GM23248 (cell line): ENCODE data around the gene PTTG2. TPM values are rescaled to one million over a fixed set of nuclear protein-coding genes. Genes with fewer than 3 reads are reported as not detected.

ENCODE experiments used
- DNase-seq: peaks from one replicate; pipeline ENCODE4 v3.0.0-alpha.2; 2015
- H2AFZ ChIP-seq: fragments of 200-600 bp; sonication (generic); 2 replicates; pipeline ENCODE4 v1.6.1; 2016; ENCODE audit warnings: antibody characterized with exemption
- H3F3A ChIP-seq: fragments of 200-600 bp; sonication (generic); 2 replicates; pipeline ENCODE4 v1.6.1; 2016; ENCODE audit warnings: mild to moderate bottlenecking, antibody characterized with exemption, mixed run types; ENCODE audit not compliant: insufficient read depth
- H3K27ac ChIP-seq: fragments of 200-600 bp; sonication (generic); 2 replicates; pipeline ENCODE4 v1.5.1; 2016; ENCODE audit warnings: mild to moderate bottlenecking
- H3K27me3 ChIP-seq: fragments of 200-600 bp; sonication (generic); replicated peaks from 2 replicates; pipeline ENCODE4 v1.6.1; 2016; ENCODE audit warnings: mild to moderate bottlenecking; ENCODE audit not compliant: insufficient read depth
- H3K36me3 ChIP-seq: fragments of 200-600 bp; sonication (generic); 2 replicates; pipeline ENCODE4 v1.6.1; 2016; ENCODE audit warnings: low read depth, mild to moderate bottlenecking
- H3K4me1 ChIP-seq: fragments of 200-600 bp; sonication (generic); 2 replicates; pipeline ENCODE4 v1.6.1; 2016; ENCODE audit warnings: mild to moderate bottlenecking; ENCODE audit not compliant: insufficient read depth
- H3K4me2 ChIP-seq: fragments of 200-600 bp; sonication (generic); one replicate; pipeline ENCODE4 v1.6.1; 2016; ENCODE audit warnings: mild to moderate bottlenecking; ENCODE audit not compliant: unreplicated experiment
- H3K4me3 ChIP-seq: fragments of 200-600 bp; sonication (generic); 2 replicates; pipeline ENCODE4 v1.5.1; 2016; ENCODE audit warnings: mild to moderate bottlenecking
- H3K79me2 ChIP-seq: fragments of 200-600 bp; sonication (generic); 2 replicates; pipeline ENCODE4 v1.6.1; 2016; ENCODE audit warnings: mild to moderate bottlenecking; ENCODE audit not compliant: insufficient read depth
- H3K9ac ChIP-seq: fragments of 200-600 bp; sonication (generic); 2 replicates; pipeline ENCODE4 v1.6.1; 2016; ENCODE audit warnings: mild to moderate bottlenecking
- H3K9me2 ChIP-seq: fragments of 200-600 bp; sonication (generic); 2 replicates; pipeline ENCODE4 v1.6.1; 2016; ENCODE audit warnings: mixed run types, mild to moderate bottlenecking, moderate library complexity; ENCODE audit not compliant: insufficient read depth
- H3K9me3 ChIP-seq: fragments of 200-600 bp; sonication (generic); one replicate; pipeline ENCODE4 v1.6.1; 2017; ENCODE audit warnings: low read depth
- H4K20me1 ChIP-seq: fragments of 200-600 bp; sonication (generic); 2 replicates; pipeline ENCODE4 v1.6.0; 2016; ENCODE audit not compliant: insufficient read depth
- EZH2 ChIP-seq: fragments of 200-600 bp; sonication (generic); IDR thresholded peaks from 2 replicates; pipeline ENCODE4 v1.6.1; 2018; ENCODE audit warnings: antibody characterized with exemption, mild to moderate bottlenecking; ENCODE audit not compliant: insufficient read depth, poor library complexity, severe bottlenecking
- EZH2phosphoT487 ChIP-seq: fragments of 200-600 bp; sonication (generic); IDR thresholded peaks from 2 replicates; pipeline ENCODE4 v1.6.1; 2018; ENCODE audit warnings: antibody characterized with exemption, moderate library complexity, mild to moderate bottlenecking, low read depth; ENCODE audit not compliant: insufficient read depth
- WGBS, 2 experiments: methylation state at CpG; one replicate each; pipeline ENCODE4 v1.1.6; 2015 to 2017; ENCODE audit warnings: low lambda C conversion rate in 2 of 2, low coverage in 1 of 2; ENCODE audit errors: missing lambda C conversion rate in 2 of 2; 5-methylcytosine and 5-hydroxymethylcytosine counted together
- in situ Hi-C: fragments of 300-500 bp; cut with MboI; formaldehyde crosslinking; loops from 2 replicates; pipeline ENCODE4 v1.15.0; 2020
- polyA plus RNA-seq: library from polyadenylated mRNA; unstranded; fragments of >200 nt; fragmentation: Nextera tagmentation; extraction: Ambion mirVana; gene quantifications from 2 replicates; pipeline ENCODE4 v1.2.1, GENCODE V29; 2016
- total RNA-seq: library from RNA; depleted of rRNA; stranded (reverse); fragments of >200 nt; shearing (Covaris generic); gene quantifications from 2 replicates; pipeline ENCODE4 v1.2.3, GENCODE V29; 2014

The PTTG2 gene
- total and polyA plus RNA-seq, 2 experiments from 2014 or later = not detected

DNA sequence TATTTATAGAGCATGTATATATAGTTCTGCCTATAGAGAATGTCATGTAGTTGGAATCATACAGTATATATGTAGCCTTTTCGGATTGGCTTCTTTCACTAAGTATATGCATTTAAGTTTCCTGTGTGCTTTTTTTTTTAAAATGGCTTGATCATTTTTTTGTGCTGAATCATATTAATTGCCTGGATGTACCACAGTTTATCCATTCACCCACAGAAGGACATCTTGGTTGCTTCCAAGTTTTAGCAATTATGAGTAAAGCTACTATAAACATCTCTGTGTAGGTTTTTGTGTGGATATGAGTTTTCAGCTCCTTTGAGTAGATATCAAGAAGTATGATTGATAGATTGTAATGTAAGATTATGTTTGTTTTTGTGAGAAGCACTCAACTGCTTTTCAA, 23.8 kb downstream of the PTTG2 start:
- Histone ChIP-seq H3K79me2 (peaks cover 50% of the 10 kb centered on the region), H3K27ac (no peak overlapping the region), H3K9me2 (no peaks in the 10 kb centered on the region), H3K27me3 (no peaks in the 10 kb centered on the region), H3K4me3 (no peak overlapping the region), H3K9me3 (no peaks in the 10 kb centered on the region), H3F3A (no peaks in the 10 kb centered on the region), H2AFZ (no peak overlapping the region), H3K36me3 (no peaks in the 10 kb centered on the region), H4K20me1 (no peaks in the 10 kb centered on the region), H3K4me2 (no peak overlapping the region), H3K4me1 (peaks cover 5% of the 10 kb centered on the region; the same call in 1 of the 2 replicates), H3K9ac (no peak overlapping the region)
- DNase-seq = no peak
- WGBS, 2 experiments = 68 to 77% methylated on average over 1 of the region's 1 CpG
- TF ChIP-seq EZH2phosphoT487 (no peak), EZH2 (no peak)
- in situ Hi-C loops = no loop called here

DNA sequence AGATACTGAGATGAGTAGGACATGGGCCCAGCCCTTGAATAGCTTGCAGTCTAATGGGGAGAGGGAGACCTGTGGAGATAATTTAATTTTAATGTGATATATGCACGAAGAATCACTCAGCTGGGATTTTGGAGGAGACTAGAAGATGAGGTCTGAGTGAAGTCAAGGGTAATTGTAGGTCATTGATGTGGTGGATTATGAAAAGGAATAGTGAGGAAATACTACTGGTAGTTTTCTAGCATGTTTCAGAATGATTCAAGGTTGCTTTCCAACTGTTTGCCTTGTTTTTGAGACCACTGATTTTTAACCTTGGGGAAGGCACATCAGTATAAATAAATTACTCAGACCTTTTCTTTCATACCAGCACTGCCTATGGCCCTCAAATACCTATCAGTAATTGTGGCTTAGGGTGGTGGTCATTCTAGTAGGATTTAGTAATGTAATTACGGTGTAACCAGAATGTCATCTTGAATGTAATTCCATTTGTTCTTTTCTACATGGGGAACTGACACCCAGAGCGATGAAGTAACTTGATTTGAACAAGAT, 25.6 kb downstream of the PTTG2 start:
- TF ChIP-seq EZH2phosphoT487 (no peak), EZH2 (no peak)
- Histone ChIP-seq H3F3A (no peaks in the 10 kb centered on the region), H3K9me2 (no peaks in the 10 kb centered on the region), H3K4me1 (0 out of 2 replicates have a peak, but pooled peaks cover 5% of the 10 kb centered on the region), H3K79me2 (peaks cover 31% of the 10 kb centered on the region), H3K36me3 (no peaks in the 10 kb centered on the region), H4K20me1 (no peaks in the 10 kb centered on the region), H3K27ac (no peak overlapping the region), H3K4me2 (no peak overlapping the region), H3K27me3 (no peaks in the 10 kb centered on the region), H3K9me3 (no peaks in the 10 kb centered on the region), H2AFZ (no peak overlapping the region), H3K9ac (no peak overlapping the region), H3K4me3 (no peak overlapping the region)
- WGBS, 2 experiments = 94 to 97% methylated on average over 3 of the region's 3 CpGs
- in situ Hi-C loops = no loop called here
- DNase-seq = no peak

DNA sequence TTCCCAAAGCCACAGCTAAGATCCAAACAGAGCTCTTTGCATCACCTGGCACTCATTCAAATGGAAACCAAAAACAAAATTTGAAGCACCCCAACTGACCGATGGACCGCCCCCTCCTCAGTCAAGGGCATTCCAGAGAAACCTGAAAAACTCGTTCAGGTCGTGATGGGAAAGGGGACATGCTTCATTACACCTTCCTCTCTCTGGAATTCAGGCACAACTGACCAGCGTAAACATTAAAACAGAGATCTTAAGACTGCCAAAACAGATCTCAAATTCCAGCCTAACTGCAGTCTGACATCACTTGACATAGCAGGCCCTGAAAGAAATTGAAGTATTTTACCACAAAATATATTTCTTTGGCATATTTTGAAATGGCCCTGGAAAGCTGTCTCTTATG, 28.5 kb downstream of the PTTG2 start:
- WGBS, 2 experiments = 94 to 98% methylated on average over 5 of the region's 5 CpGs
- no peaks in the 10 kb centered on the region for H3K9me3 ChIP-seq
- no peaks in the 10 kb centered on the region for H3K9me2 ChIP-seq
- H3K79me2 ChIP-seq = peaks cover 20% of the 10 kb centered on the region
- TF ChIP-seq EZH2phosphoT487 = no peak
- no peak for TF ChIP-seq EZH2
- H2AFZ ChIP-seq = no peak overlapping the region
- no peaks in the 10 kb centered on the region for H4K20me1 ChIP-seq
- DNase-seq = no peak
- H3K27ac ChIP-seq = no peak overlapping the region
- no peaks in the 10 kb centered on the region for H3F3A ChIP-seq
- no peaks in the 10 kb centered on the region for H3K36me3 ChIP-seq
- no peak overlapping the region for H3K9ac ChIP-seq
- no peak overlapping the region for H3K4me2 ChIP-seq
- H3K4me1 ChIP-seq = no peaks in the 10 kb centered on the region
- no peaks in the 10 kb centered on the region for H3K27me3 ChIP-seq
- H3K4me3 ChIP-seq = no peak overlapping the region
- in situ Hi-C loops = no loop called here

DNA sequence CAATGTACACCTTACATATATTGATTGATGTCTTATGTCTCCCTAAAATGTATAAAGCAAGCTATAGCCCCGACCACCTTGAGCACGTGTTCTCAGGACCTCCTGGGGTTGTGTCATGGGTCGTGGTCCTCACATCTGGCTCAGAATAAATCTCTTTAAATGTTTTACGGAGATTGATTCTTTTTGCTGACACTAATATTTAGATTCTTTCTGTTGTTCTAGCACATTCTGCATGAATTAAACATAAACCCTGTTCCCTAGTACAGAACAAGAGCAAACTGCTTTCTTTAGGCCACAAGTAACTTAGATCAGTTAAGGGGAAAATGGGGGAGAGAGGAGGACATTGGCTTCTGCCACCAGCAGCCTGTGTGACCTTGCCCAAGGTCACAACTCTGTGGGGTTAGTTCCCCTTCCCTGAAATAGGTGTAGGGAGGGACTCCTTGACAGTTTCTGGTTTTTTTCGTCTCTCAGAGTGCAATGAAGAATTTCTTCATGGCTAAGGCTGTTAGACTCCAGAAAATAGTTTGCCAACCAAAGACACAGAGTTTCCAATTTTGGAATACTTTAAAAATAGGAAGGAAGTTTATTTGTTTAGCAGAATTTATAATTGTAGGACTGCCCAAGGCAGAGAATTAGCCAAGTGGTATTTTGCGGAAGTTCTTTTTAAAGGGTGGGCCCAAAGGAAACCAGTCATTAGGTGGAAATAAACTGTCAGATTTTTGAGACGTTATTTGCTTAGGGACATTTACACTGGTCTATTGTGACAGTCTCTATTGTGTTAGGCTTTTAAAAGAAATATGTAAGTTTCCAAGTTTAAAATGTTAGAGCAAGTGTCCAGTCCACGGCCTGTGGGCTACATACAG, 29.4 kb downstream of the PTTG2 start:
- TF ChIP-seq EZH2phosphoT487 (no peak), EZH2 (no peak)
- DNase-seq = no peak
- Histone ChIP-seq H4K20me1 (no peaks in the 10 kb centered on the region), H3K27me3 (no peaks in the 10 kb centered on the region), H2AFZ (no peak overlapping the region), H3K4me2 (no peak overlapping the region), H3K79me2 (peaks cover 11% of the 10 kb centered on the region), H3K36me3 (no peaks in the 10 kb centered on the region), H3K27ac (no peak overlapping the region), H3K4me3 (no peak overlapping the region), H3K9me2 (no peaks in the 10 kb centered on the region), H3K4me1 (no peaks in the 10 kb centered on the region), H3K9me3 (no peaks in the 10 kb centered on the region), H3F3A (no peaks in the 10 kb centered on the region), H3K9ac (no peak overlapping the region)
- in situ Hi-C loops = no loop called here
- 72 to 73% methylated on average over 8 of the region's 8 CpGs for WGBS, 2 experiments
